AG08395 (cell line): ENCODE data around the gene NEB.
A peak's percentile ranks its signal among the peaks of the same experiment; 100 is the strongest.

Experiments used
- DNase-seq: peaks from one replicate; pipeline ENCODE4 v3.0.0; 2012; ENCODE audit warnings: mixed read lengths, low spot score

Gene NEB, protein sequence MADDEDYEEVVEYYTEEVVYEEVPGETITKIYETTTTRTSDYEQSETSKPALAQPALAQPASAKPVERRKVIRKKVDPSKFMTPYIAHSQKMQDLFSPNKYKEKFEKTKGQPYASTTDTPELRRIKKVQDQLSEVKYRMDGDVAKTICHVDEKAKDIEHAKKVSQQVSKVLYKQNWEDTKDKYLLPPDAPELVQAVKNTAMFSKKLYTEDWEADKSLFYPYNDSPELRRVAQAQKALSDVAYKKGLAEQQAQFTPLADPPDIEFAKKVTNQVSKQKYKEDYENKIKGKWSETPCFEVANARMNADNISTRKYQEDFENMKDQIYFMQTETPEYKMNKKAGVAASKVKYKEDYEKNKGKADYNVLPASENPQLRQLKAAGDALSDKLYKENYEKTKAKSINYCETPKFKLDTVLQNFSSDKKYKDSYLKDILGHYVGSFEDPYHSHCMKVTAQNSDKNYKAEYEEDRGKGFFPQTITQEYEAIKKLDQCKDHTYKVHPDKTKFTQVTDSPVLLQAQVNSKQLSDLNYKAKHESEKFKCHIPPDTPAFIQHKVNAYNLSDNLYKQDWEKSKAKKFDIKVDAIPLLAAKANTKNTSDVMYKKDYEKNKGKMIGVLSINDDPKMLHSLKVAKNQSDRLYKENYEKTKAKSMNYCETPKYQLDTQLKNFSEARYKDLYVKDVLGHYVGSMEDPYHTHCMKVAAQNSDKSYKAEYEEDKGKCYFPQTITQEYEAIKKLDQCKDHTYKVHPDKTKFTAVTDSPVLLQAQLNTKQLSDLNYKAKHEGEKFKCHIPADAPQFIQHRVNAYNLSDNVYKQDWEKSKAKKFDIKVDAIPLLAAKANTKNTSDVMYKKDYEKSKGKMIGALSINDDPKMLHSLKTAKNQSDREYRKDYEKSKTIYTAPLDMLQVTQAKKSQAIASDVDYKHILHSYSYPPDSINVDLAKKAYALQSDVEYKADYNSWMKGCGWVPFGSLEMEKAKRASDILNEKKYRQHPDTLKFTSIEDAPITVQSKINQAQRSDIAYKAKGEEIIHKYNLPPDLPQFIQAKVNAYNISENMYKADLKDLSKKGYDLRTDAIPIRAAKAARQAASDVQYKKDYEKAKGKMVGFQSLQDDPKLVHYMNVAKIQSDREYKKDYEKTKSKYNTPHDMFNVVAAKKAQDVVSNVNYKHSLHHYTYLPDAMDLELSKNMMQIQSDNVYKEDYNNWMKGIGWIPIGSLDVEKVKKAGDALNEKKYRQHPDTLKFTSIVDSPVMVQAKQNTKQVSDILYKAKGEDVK (N-terminal part only)

DNA sequence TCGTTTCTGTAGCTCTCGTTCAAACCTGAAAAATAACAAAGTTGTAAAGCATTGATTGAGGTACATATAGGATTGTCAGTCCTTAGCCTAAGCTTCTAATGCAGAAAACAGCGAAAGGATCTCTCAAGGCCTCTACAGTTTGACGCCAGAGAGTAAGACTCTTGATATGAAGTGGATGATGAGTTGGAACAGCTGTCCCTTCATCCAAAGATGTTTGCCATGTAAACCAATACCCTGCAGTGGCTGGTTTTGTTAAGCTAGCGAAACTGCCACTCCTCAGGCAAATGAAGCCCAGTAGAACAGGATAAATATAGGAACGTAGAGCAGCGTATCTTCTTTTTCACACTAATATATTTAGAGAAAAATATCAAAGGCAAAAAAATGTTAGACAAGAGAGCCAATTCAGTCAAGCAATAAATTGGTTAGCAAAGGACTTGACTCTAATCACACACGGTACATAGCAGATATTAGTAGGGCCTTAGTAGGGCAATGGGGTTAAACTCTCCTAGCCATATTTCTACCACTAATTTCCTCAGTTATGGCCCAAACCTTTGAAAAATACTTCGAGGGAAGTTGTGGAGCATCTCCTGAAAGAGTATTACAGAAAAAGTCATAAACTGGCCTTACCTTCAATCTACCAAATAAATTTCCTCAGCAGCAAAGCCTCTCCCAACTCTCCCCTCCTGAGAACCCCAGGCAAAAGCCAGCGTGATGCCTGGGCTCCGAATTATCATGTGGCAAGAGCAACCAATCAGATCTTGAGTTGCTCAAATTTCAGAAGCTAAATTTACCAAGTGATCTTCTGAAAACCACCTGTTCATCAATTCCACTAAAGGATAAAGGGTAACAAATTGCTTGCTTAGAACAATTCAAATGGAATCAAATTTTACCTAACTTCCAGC is at the start of gene NEB:
NEB (minus strand) TSS at position 706 of the 902 bp plus-strand sequence. CDS start 1,320 bp downstream, outside the sequence.
- DNase-seq = no peak

DNA sequence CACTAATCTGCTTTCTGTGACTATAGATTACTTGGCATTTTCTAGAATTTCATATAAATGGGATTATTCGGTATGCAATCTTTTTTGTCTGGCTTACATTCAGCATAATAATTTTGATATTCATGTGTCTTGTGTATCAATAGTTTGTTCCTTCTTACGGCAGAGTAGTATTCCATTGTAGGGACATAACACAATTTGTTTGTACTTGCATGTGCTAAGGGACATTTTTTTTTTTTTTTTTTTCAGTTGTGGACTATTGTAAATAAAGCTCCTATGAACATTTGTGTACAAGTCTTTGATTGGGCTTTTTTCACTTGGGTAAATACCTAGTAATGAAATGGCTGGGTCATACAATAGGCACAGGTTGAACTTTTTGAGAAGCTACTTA is 48.9 kb upstream of the NEB start:
- DNase-seq = no peak

DNA sequence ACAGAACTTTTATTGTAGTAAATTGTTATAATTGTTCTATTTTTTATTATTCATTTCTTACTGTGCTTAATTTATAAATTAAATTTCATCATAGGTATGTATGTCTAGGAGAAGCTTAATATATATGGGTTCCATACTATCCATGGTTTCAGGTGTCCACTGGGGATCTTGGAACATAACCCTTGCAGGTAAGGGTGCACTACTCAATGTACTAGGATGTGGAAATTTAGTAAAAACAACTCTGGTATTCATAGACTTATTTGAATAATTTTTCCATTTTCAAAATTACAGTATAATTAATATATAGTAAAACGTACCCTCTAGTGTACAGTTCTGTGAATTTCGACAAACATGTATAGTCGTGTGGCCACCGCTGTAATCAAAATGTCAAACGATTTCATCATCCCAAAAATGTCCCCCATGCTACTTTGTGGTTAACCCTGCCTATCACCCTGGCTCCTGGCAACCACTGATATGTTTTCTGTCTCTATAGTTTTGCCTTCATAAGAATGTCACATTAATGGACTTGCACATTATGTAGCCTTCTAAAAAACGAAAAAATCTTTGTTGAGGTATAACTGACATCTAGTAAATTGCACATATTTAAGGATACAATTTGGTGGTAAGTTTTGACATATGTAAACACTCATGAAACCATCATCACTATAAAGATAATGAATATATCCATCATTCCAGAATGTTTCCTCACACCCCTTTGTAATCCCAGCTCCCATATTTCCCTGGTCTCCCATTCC is 48.3 kb upstream of the NEB start:
- DNase-seq = no peak

DNA sequence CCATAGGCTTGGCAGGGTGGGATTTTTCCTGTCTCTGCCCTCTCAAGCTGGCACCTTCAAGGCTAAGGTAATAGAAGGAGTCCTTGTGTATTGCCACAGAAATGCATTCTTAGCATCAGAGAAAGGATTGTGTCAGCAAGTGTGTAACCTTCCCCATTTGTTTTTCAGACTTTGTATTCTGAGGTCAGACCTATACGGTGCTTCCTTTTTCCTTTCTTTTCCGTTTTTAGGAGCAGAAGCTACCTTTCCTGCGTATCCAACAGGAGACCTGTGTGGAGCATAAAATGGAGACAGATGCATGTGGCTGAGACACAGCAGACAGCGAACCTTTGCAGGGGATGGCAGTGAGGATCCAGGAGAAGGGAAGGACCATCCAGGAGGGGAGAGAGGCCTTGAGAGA is 47.4 kb upstream of the NEB start:
- DNase-seq = no peak

DNA sequence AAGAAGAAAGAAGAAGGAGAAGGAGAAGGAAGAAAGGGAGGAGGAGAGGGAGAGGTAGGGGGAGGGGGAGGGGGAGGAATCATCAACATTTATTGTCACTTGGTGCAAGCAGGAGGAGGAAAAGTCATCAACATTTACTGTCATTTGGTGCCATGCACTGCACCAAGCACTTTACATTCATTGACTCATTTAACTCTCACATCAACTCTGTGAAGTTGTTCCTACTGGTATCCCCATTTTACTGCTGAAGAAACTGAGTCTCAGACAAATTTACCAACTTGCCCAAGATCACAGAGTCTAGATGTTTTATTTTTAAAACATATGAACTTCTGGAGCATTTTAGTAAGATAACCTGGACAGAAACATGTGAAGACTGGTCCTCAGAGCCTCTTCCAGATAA is 46.7 kb upstream of the NEB start:
- DNase-seq = no peak

DNA sequence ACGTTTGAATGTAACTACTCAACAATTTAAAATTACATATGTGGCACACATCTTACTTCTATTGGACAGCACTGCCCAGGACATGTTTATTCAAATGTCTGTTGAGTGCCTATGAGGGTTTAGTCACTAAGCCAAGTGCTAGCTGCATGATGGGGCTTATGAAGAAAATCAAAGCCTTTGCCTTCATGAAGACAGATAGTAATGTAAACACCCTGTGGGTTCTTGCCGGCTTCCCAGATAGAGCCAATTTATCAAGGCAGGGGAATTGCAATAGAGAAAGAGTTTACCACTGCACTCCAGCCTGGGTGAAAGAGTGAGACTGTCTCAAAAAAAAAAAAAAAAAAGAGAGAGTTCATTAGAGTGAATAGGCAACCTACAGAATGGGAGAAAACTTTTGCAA is 43.7 kb upstream of the NEB start:
- no peak for DNase-seq

DNA sequence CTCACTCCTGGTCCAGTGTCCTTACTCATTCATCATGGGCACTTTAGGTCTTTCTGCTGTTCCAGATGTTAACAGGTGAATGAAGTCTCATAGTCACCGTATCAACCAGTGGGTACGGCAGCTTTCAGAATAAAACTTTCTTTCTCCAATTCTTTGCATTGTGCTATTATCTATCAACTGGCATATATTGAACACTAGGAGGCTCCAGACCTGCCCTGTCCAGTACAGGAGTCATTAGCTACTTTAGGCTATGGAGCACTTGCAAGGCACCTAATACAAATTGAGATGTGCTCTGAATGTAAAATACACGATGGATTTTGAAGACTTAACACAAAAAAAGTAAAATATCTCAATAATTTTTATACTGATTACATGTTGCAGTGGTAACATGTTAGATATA is 43.2 kb upstream of the NEB start:
- no peak for DNase-seq

DNA sequence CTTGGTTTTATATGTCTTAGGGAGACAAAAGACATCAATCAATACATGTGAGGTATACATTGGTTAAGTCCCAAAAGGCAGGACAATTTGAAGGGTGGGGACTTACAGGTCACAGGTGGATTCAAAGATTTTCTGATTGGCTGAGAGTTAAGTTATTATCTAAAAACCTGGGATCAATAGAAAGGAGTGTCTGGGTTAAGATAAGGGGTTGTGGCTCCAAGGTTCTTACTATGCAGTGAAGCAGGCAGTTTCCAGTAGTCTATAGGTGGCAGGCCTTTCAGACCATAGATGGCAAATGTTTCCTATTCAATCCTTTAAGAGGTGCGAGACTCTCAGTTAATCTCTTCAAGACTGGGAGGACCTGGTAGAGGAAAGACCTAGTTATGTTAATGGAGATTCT is 42.1 kb upstream of the NEB start:
- DNase-seq = no peak

DNA sequence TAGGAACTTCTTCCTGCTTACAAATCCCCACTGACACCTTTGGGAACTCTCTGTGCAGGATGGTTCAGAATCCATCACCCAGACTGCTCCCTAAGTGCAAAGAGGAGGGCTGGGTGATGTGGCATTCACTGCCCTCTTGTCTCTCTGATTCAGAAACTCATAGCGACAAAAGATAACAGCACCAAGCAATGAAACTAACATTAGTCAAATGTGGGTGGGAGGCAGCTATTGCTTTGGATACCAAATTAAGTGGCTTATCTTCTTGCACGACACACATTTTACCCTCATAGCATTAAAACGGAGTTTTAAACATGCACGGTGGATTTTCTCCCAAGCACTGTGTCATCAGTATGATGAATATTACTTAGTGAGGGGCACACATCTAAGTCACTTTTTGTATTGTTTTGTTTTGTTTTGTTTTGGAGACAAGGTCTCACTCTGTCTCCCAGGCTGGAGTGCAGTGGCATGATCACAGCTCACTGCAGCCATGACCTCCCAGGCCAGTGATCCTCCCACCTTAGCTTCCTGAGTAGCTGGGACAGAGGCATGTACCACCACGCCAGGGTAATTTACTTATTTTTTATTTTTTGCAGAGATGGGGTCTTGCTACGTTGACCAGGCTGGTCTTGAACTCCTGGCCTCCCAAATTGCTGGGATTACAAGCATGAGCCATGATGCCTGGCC is 40.9 kb upstream of the NEB start:
- DNase-seq = peak; percentile 8

DNA sequence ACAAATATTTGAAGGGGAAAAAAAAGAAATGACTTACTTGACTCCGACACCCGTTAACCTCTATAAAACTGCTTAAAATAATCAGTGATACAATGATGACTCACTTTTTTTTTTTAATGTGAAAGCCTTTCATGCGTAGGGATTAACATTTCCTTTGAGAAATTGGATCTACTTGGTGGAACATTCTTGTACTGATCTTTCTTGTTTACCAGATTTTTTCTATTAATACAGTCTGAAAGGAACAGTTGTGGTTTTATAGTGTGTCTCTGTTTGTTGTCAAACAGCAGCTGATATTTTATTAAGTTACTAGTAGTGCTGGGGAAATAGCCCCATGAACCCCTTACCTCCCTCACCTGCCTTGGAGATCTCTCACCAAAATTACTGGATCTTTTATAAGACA is 40.2 kb upstream of the NEB start:
- DNase-seq = peak; percentile 64

DNA sequence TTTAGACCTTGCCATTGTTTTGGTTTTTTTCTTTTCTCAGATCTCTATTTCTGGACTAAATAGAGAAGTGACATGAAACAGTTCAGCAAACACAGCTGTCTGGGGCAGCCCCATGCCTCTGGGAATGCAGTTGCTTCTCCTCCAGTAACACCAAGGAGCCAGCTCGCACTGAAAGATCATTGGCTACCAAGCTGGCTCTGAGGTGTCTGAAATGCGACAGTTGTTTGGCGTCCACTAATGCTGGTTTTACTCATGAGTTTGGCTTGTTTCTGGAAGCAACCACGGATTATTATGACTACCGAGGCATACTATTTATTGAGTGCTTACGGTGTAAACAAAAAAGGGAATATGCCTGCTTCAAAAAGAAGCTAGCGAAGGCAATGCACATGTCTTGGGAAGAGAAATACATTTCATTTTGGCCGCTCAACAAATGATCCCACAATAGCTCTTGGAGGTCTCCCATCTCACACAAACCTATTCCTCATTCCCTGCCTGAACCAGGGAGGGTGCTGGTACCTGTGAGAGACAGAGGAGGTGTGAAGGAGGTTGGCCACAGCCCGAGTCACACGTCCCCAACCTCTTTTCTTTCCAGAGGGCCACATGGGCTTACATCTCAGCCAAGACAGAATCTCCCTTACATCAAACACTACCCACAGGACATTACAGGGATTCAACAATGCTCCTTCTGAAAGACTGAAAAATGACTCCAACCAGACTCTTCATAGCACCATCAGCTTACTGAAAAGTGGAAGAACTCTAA is 37.5 kb upstream of the NEB start:
- peak; percentile 86 for DNase-seq

DNA sequence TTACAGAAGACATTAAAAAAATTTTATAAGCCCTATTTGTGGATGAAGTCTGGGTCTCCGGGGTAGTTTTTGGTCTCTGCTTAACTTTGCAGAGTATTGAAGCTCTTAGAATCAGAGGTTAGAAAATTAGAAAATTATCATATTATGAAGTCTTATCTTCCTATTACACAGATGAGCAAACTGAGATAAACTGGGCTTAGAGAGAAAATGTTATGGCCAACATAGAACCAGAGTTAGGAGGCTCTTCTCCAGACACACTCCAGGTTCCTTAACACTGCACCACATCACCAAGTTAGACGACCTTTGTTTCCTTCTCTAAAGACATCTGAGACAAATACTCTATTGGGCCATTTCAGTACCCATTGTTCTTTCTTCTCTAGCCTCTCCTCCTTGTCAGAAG is 36.7 kb upstream of the NEB start:
- no peak for DNase-seq

DNA sequence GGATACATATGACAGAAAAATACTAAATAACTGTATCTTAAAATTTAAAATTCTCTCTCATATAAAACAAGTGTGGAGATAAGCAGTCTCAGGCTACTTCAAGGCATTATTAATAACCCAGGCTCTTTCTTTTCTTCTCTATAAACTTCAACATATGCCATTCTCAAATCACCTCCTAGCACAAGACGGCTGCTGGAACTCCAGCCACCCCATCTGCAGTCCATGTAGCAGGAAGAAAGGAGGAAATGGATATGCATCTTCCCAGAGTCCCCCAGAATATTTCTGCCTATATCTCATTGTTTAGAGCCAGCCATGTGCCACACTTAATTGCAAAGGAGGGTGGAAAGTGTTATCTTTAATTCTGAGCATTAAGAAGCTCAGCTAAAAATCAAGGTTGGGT is 35.3 kb upstream of the NEB start:
- no peak for DNase-seq

DNA sequence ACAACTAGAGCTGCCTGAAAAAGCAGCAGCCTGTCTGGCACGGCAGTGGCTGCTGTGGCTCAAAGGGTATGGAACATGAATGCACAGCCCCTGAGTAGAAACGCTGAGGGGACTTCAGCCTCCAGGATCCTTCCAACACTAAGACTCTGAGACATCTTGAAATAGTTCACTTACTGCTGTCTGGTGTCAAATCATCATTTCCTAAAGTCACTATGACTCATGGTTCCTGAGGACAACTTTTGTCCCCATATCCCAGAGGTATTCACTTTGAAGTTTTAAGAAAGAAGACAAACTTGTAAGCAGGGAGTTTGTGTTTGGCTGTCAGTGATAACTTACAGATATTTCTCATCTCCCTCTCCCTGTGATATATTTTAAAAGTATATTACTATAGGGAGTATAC is 33.3 kb upstream of the NEB start:
- DNase-seq = peak; percentile 31

DNA sequence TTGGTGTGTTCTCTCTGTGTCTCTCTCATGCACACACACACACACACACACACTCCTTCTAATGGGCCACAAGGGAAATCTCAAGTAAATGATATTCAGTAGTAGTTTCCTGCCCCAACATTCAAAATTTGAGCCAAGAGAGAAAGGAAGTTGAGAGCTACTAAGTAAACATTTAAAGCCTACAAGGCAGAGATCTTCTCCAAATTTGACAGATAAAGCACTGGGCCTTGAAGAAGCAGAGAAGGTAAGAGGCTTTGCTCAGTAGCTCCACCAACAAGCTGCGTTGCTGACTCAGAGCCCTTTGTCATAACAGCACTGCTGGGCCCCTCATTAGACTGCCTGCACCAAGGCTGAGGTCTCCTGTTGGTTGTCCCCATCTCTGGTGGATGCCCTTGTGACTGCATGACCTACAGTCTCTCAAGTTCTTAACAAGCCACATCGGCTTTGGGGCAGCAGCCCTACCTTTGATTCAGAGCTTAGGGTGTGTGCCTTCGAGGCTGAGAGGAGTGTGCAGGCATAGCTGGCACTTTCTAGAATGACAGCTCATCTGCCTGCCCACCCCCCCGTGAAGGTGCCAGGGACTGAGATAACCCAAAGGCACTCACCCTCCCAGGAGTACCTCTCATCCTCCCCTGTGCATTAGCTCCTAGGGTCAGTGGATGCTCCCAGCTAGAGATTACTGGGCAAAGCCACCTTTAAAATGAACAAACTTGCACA is 32.3 kb upstream of the NEB start:
- no peak for DNase-seq

DNA sequence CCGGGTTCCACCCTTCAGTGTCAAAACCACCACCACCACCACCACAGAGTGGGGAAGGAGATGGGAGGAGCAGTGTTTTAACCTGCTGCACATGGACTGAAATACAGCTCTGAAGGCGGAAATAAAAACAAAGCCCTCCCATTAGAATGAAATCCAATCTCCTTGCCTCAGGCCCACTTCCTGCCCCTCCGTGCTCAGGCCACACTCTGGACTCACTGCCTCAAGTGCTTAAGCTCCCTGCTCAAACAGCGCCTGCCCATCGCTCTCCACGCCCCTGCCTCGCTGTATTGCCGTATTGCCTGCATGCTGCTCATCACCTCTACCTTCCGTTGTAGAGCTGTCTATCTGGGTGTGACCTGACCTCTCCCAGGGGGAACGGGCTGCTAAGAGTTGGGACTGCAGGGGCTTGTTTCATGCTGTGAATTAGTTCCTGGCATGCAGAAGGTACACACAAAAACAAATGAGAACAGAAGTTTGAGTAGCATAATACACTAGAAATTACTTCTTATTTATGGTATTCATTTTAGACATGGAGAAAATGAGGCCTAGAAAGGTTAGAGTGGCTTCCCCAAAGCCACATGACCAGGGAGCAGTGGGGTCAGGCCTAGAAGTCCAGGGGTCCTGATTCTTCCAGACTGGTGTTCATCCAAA is 31.6 kb upstream of the NEB start:
- DNase-seq = no peak

DNA sequence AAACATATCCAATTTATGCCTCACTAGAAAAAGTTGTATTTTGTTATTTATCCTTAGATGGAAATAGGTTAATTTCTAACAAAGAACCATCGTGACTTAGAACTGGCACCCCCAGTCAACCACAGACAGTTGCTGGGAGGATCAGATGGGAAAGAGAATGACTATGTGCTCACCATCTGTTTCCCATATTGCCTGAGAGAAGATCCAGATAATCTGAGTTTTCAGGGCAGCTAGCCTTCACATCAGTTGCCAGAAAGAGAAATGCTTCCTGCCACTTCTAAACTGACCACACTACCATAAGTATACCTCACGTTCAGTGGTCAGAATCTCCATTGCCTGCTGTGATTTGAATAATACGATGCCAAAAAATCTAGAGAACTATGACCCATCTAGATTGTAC is 28.4 kb upstream of the NEB start:
- peak; percentile 66 for DNase-seq

DNA sequence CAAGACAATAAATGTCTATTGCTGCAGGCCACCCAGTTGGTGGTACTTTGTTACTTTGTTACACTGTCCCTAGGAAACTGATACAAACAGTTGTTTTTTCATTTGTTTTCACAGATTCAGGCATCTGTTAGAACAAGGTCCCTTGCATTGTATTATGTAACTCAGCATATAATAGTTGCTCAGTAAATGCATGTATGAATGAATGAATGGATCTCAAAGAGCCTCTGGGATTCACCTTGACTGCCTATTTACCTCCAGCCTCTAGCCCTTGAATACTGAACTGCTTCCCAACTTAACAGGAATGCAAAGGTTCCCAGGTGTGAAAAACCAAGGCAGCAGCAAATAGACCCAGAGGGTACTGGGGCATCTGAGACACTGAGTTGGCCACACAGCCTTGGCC is 27.4 kb upstream of the NEB start:
- DNase-seq = no peak
